Left ventricle myocardium inferior (tissue), 1 donor: ENCODE data around the gene PRUNE1. TPM values are rescaled to one million over a fixed set of nuclear protein-coding genes. Genes with fewer than 3 reads are reported as not detected.

Experiments used
- DNase-seq: peaks from one replicate; pipeline ENCODE4 v3.0.0-alpha.2; 2020
- H3K27ac ChIP-seq: fragments of 200-600 bp; replicated peaks from 2 replicates; pipeline ENCODE4 v1.8.0; 2021
- H3K27me3 ChIP-seq: fragments of 200-600 bp; 2 replicates; pipeline ENCODE4 v1.8.0; 2021; ENCODE audit warnings: low read depth
- H3K36me3 ChIP-seq: fragments of 200-600 bp; 2 replicates; pipeline ENCODE4 v1.8.0; 2021
- H3K4me1 ChIP-seq: fragments of 200-600 bp; 2 replicates; pipeline ENCODE4 v1.8.0; 2021
- H3K4me3 ChIP-seq: fragments of 200-600 bp; 2 replicates; pipeline ENCODE4 v1.8.0; 2021; ENCODE audit warnings: mild to moderate bottlenecking, moderate library complexity
- H3K9me3 ChIP-seq: fragments of 200-600 bp; replicated peaks from 2 replicates; pipeline ENCODE4 v1.8.0; 2021
- intact Hi-C: fragments of 100-400 bp; cut with micrococcal nuclease; formaldehyde crosslinking; loops from one replicate; pipeline ENCODE4 v1.11.0; 2022
- total RNA-seq: library from RNA; stranded (reverse); fragmentation: NEBNext Ultra II Directional; extraction: Animal tissue kit (Norgen Biotek cat#: 25700); gene quantifications from one replicate; pipeline ENCODE4 v1.2.1, GENCODE V29; 2021
- TF ChIP-seq, protein P1 (sequence below): fragments of 200-600 bp; IDR thresholded peaks from 2 replicates; pipeline ENCODE4 v1.8.0; 2021; ENCODE audit warnings: antibody characterized with exemption, mild to moderate bottlenecking, borderline replicate concordance
- donor health status: DM: no; HTN: yes; CAD: no; lungs with severe emphysema.

The PRUNE1 gene
- total RNA-seq, 1 donor from 2014 or later, result 42.8 TPM

DNA sequence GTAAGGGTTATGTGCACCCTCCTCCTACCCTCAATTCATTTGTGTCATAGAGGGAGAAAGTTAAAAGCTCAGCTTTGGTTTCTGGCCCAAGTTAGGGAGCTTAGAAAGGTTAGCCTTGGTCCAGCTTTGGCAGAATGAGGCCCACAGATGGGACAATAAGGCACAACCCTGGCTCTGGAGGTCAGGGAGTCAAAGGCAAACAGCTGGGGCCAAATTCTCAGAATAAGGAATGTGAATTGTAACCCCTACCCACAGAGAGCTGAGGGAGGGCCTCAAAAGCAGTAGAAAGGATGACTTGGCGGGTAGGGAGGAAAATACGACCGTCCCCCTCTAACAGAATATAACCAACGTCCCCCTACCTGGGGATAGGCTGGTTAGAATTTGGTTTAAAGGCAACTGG is 42.6 kb upstream of the PRUNE1 start:
- no peaks in the 10 kb centered on the region for H3K27me3 ChIP-seq
- no peak overlapping the region for H3K27ac ChIP-seq
- H3K36me3 ChIP-seq, result peaks cover 86% of the 10 kb centered on the region
- intact Hi-C loops, result no loop called here
- no peaks in the 10 kb centered on the region for H3K9me3 ChIP-seq
- no peak overlapping the region for H3K4me3 ChIP-seq
- H3K4me1 ChIP-seq, result peaks cover 20% of the 10 kb centered on the region
- TF ChIP-seq, protein P1, sequence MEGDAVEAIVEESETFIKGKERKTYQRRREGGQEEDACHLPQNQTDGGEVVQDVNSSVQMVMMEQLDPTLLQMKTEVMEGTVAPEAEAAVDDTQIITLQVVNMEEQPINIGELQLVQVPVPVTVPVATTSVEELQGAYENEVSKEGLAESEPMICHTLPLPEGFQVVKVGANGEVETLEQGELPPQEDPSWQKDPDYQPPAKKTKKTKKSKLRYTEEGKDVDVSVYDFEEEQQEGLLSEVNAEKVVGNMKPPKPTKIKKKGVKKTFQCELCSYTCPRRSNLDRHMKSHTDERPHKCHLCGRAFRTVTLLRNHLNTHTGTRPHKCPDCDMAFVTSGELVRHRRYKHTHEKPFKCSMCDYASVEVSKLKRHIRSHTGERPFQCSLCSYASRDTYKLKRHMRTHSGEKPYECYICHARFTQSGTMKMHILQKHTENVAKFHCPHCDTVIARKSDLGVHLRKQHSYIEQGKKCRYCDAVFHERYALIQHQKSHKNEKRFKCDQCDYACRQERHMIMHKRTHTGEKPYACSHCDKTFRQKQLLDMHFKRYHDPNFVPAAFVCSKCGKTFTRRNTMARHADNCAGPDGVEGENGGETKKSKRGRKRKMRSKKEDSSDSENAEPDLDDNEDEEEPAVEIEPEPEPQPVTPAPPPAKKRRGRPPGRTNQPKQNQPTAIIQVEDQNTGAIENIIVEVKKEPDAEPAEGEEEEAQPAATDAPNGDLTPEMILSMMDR, result no peak
- no peak for DNase-seq

DNA sequence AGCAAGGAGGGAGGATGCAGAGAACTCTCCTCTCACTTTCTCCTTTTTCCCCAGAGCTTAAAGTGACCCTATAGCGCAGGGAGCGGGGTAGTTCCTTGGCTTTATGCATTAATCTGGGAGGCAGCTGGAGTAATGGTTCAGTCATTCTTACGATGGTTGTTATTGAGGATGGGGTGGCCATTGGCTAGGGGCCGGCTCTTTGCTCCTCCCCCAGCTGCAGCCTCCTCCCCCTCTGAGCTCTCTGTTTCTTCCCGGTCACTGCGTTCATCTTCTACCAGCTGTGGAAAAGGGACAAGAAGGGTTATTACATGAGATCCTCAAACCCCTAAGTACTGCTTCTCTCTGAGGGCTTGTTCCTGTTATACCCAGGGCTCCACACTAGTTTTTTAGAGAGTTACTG is 42.2 kb upstream of the PRUNE1 start:
- Histone ChIP-seq H3K9me3 (no peaks in the 10 kb centered on the region), H3K36me3 (peaks cover 82% of the 10 kb centered on the region), H3K27me3 (no peaks in the 10 kb centered on the region), H3K4me3 (no peak overlapping the region), H3K4me1 (peaks cover 24% of the 10 kb centered on the region), H3K27ac (no peak overlapping the region)
- no peak for DNase-seq
- intact Hi-C loops, result no loop called here
- TF ChIP-seq, protein P1, result no peak

DNA sequence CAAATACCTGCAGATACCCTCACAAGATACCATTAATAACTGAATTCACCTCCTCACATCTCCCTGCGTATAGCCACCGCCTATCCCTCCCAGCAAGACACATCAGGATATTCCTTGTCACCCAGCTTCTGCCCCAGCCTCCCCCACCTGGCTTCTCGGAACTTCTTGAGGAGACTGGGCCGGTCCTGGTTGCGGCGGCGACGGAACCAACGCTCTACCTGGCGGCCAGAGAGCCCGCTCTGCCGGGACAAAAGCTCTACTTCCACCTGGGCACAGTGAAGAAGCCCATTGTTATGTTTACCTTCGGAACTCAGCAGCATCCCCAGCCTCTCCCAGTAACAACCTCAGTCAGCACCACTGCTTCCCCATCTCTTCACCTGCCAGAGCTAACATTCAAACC is 40.3 kb upstream of the PRUNE1 start:
- no peak overlapping the region for H3K4me3 ChIP-seq
- no peak overlapping the region for H3K27ac ChIP-seq
- H3K9me3 ChIP-seq, result no peaks in the 10 kb centered on the region
- TF ChIP-seq, protein P1, result no peak
- peaks cover 44% of the 10 kb centered on the region for H3K4me1 ChIP-seq
- intact Hi-C loops, result no loop called here
- no peaks in the 10 kb centered on the region for H3K27me3 ChIP-seq
- DNase-seq, result no peak
- H3K36me3 ChIP-seq, result peaks cover 63% of the 10 kb centered on the region

DNA sequence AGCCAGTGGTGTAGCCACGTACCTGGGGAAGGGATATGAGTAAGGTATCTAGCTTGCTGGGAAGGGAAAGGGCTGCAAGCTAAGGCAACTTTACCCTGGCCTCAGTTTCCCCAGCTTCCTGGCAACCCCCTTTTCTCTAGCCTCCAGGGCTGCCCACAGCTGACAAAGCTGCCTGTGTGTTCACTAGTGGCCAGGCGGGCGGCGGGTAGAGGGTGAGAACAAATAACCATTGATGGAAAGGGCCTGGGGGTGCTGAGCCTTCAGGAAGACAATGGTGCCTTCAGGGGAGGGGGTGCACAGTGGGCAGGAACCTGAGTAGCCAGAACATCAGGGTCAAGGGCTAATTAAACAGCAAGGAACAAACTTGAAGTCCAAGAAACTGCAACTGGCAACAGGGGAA is 39.8 kb upstream of the PRUNE1 start:
- peaks cover 49% of the 10 kb centered on the region for H3K4me1 ChIP-seq
- peaks cover 57% of the 10 kb centered on the region for H3K36me3 ChIP-seq
- no peaks in the 10 kb centered on the region for H3K27me3 ChIP-seq
- no peak for DNase-seq
- intact Hi-C loops, result no loop called here
- H3K4me3 ChIP-seq, result no peak overlapping the region
- no peak overlapping the region for H3K27ac ChIP-seq
- TF ChIP-seq, protein P1, result no peak
- no peaks in the 10 kb centered on the region for H3K9me3 ChIP-seq

DNA sequence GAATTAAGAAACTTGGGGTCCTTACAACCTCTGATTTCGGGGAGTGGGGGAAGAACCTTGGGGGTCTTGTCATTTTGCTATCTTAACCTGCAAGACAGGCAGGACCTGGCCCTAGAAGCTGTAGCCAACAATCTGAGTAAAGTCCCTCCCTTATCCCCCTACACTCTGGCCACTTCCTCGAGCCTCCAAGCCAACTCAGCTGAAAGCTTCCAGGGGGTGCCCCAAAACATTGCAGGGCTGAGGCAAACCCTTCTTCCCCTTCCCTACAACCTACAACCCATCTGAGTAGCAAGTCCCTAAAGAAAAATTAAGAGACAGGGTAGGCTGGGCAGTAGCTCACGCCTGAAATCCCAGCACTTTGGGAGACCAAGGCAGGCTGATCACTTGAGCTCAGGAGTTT is 38.6 kb upstream of the PRUNE1 start:
- H3K4me1 ChIP-seq, result peaks cover 56% of the 10 kb centered on the region
- DNase-seq, result no peak
- no peaks in the 10 kb centered on the region for H3K9me3 ChIP-seq
- peak overlapping the region; percentile 99 for H3K27ac ChIP-seq
- peaks cover 46% of the 10 kb centered on the region for H3K36me3 ChIP-seq
- TF ChIP-seq, protein P1, result no peak
- intact Hi-C loops, result no loop called here
- no peaks in the 10 kb centered on the region for H3K27me3 ChIP-seq
- no peak overlapping the region for H3K4me3 ChIP-seq
